Measurements from ENCODE around the gene FAR2. TPM values are rescaled to one million over a fixed set of nuclear protein-coding genes. Genes with fewer than 3 reads are reported as not detected.

Gene FAR2
- total RNA-seq, 2 experiments from 2014 or later: 0.73 TPM; not detected in 1

GRCh38 chr12:29320295-29321085, 171.4 kb downstream of the FAR2 start:
- Histone ChIP-seq H3K9me2 (ENCODE audit: insufficient read depth, low read length) (no peaks in the 10 kb centered on the region), H3K27ac (ENCODE audit: low read depth, low read length, poor library complexity, severe bottlenecking) (no peak overlapping the region), H3K9me3 (ENCODE audit: low read length) (no peaks in the 10 kb centered on the region), H4K20me1 (ENCODE audit: insufficient read depth, low read length) (no peaks in the 10 kb centered on the region), H3K4me2 (ENCODE audit: low read length) (no peak overlapping the region), H2AFZ (ENCODE audit: low read length) (no peak overlapping the region), H3K79me2 (ENCODE audit: insufficient read depth, low read depth, low read length) (no peaks in the 10 kb centered on the region), H3K36me3 (ENCODE audit: insufficient read depth, low read length) (no peaks in the 10 kb centered on the region; the same call in 1 of the 2 replicates), H3K4me3 (ENCODE audit: low read depth, low read length, poor library complexity, severe bottlenecking) (no peak overlapping the region), H3K4me1 (ENCODE audit: insufficient read depth, low read length, poor library complexity, severe bottlenecking) (peaks cover 3% of the 10 kb centered on the region)
- no TSS peak for BruUV-seq (replicated peaks)
- DNase-seq (ENCODE audit: low spot score): no peak
- CTCF ChIA-PET (ENCODE audit: unreplicated experiment): no interaction called here
- TF ChIP-seq CTCF (conservative IDR thresholded peaks at IDR 0.05; ENCODE audit: low read length) (no peak), EZH2phosphoT487 (IDR thresholded peaks at IDR 0.05; ENCODE audit: borderline replicate concordance, low read depth, low read length) (no peak)
- intact Hi-C loops (cut with micrococcal nuclease; ENCODE audit: unreplicated experiment): no loop called here
- POLR2A ChIA-PET: interaction anchor here (0.7 kb wide), 2 partner anchors 163 to 289 kb away, joined by 3 read pairs; no protein-coding TSS in a partner anchor

GRCh38 chr12:29322157-29322556, 173.1 kb downstream of the FAR2 start:
- Histone ChIP-seq H3K27ac (ENCODE audit: low read depth, low read length, poor library complexity, severe bottlenecking) (no peak overlapping the region), H3K9me2 (ENCODE audit: insufficient read depth, low read length) (no peaks in the 10 kb centered on the region), H3K9me3 (ENCODE audit: low read length) (no peaks in the 10 kb centered on the region), H3K36me3 (ENCODE audit: insufficient read depth, low read length) (no peaks in the 10 kb centered on the region; the same call in 1 of the 2 replicates), H3K4me1 (ENCODE audit: insufficient read depth, low read length, poor library complexity, severe bottlenecking) (peaks cover 3% of the 10 kb centered on the region), H3K4me2 (ENCODE audit: low read length) (no peak overlapping the region), H3K4me3 (ENCODE audit: low read depth, low read length, poor library complexity, severe bottlenecking) (no peak overlapping the region), H4K20me1 (ENCODE audit: insufficient read depth, low read length) (no peaks in the 10 kb centered on the region), H2AFZ (ENCODE audit: low read length) (no peak overlapping the region), H3K79me2 (ENCODE audit: insufficient read depth, low read depth, low read length) (no peaks in the 10 kb centered on the region)
- intact Hi-C loops (cut with micrococcal nuclease; ENCODE audit: unreplicated experiment): no loop called here
- DNase-seq (ENCODE audit: low spot score): no peak
- ChIA-PET CTCF (ENCODE audit: unreplicated experiment) (no interaction called here), POLR2A (interaction anchor here (1.0 kb wide), 1 partner anchor 16 kb away, joined by 3 read pairs; no protein-coding TSS in a partner anchor)
- TF ChIP-seq EZH2phosphoT487 (IDR thresholded peaks at IDR 0.05; ENCODE audit: borderline replicate concordance, low read depth, low read length): no peak
- no peak for TF ChIP-seq CTCF (conservative IDR thresholded peaks at IDR 0.05; ENCODE audit: low read length)
- BruUV-seq (replicated peaks): no TSS peak

GRCh38 chr12:29329411-29329810, 180.3 kb downstream of the FAR2 start:
- TF ChIP-seq CTCF (conservative IDR thresholded peaks at IDR 0.05; ENCODE audit: low read length): no peak
- ChIA-PET CTCF (ENCODE audit: unreplicated experiment) (no interaction called here), POLR2A (interaction anchor here (1.3 kb wide), 1 partner anchor 162 kb away, joined by 6 read pairs; no protein-coding TSS in a partner anchor)
- intact Hi-C loops (cut with micrococcal nuclease; ENCODE audit: unreplicated experiment): no loop called here
- Histone ChIP-seq H3K4me1 (ENCODE audit: insufficient read depth, low read length, poor library complexity, severe bottlenecking) (no peaks in the 10 kb centered on the region), H3K9me3 (ENCODE audit: low read length) (no peaks in the 10 kb centered on the region), H3K36me3 (ENCODE audit: insufficient read depth, low read length) (no peaks in the 10 kb centered on the region), H3K9me2 (ENCODE audit: insufficient read depth, low read length) (no peaks in the 10 kb centered on the region), H3K79me2 (ENCODE audit: insufficient read depth, low read depth, low read length) (no peaks in the 10 kb centered on the region), H3K4me3 (ENCODE audit: low read depth, low read length, poor library complexity, severe bottlenecking) (no peak overlapping the region), H3K4me2 (ENCODE audit: low read length) (no peak overlapping the region), H2AFZ (ENCODE audit: low read length) (no peak overlapping the region), H3K27ac (ENCODE audit: low read depth, low read length, poor library complexity, severe bottlenecking) (no peak overlapping the region), H4K20me1 (ENCODE audit: insufficient read depth, low read length) (no peaks in the 10 kb centered on the region)
- no peak for DNase-seq (ENCODE audit: low spot score)
- BruUV-seq (replicated peaks): no TSS peak
